Measurements from ENCODE around the gene TAF6. TPM values are rescaled to one million over a fixed set of nuclear protein-coding genes. Genes with fewer than 3 reads are reported as not detected.

TAF6 gene
- total and polyA plus RNA-seq, 2 experiments from 2014 or later, result 56.3 to 141 TPM

GRCh38 chr7:100101016-100101862, 17.9 kb downstream of the TAF6 start, which contains the start of the genes AP4M1 and MCM7:
TSS of gene AP4M1 (plus strand) at chr7:100101643. CDS start at chr7:100101715, 72 bp downstream.
TSS of gene MCM7 (minus strand) at chr7:100101397. CDS start at chr7:100101294, 103 bp downstream.
- Mint-ChIP-seq H3K36me3 (ENCODE audit: low read depth) (peaks cover 76% of the 10 kb centered on the region), H3K4me3 (peak within 1 kb of the TSS; percentile 95), H3K4me1 (peaks cover 36% of the 10 kb centered on the region), H3K27me3 (ENCODE audit: insufficient read depth, low read depth, poor library complexity) (peaks cover 52% of the 10 kb centered on the region), H3K9me3 (peaks cover 5% of the 10 kb centered on the region; the same call in 2 of the 3 replicates), H3K27ac (peak within 1 kb of the TSS; percentile 99)
- H3K36me3 ChIP-seq (ENCODE audit: insufficient read depth), result peaks cover 39% of the 10 kb centered on the region
- H3K4me1 ChIP-seq (ENCODE audit: insufficient read depth), result peaks cover 13% of the 10 kb centered on the region
- ATAC-seq (peak; percentile 83), DNase-seq (ENCODE audit: low spot score) (peak; percentile 99)
- peaks cover 57% of the 10 kb centered on the region for H3K79me2 ChIP-seq (replicated peaks; ENCODE audit: insufficient read depth)
- H3K4me2 ChIP-seq, result peak within 1 kb of the TSS; percentile 100
- H3F3A ChIP-seq (replicated peaks; ENCODE audit: low read depth), result peaks cover 46% of the 10 kb centered on the region
- peak within 1 kb of the TSS; percentile 100 for H3K27ac ChIP-seq (ENCODE audit: low read depth)
- H3K9me2 ChIP-seq (ENCODE audit: insufficient read depth), result no peaks in the 10 kb centered on the region
- H4K20me1 ChIP-seq (replicated peaks; ENCODE audit: insufficient read depth), result peaks cover 33% of the 10 kb centered on the region
- peak within 1 kb of the TSS; percentile 100 for H3K4me3 ChIP-seq
- H3K27me3 ChIP-seq (ENCODE audit: insufficient read depth), result no peaks in the 10 kb centered on the region
- H2AFZ ChIP-seq, result peak within 1 kb of the TSS; percentile 66; the same call in 1 of the 2 replicates
- TF ChIP-seq ZNF462 (CRISPR knock-in tag; IDR thresholded peaks at IDR 0.05) (no peak), CREB1 (CRISPR knock-in tag; IDR thresholded peaks at IDR 0.05; ENCODE audit: low read depth) (peak; percentile 62), ETS1 (IDR thresholded peaks at IDR 0.05) (no peak), POLR2AphosphoS5 (IDR thresholded peaks at IDR 0.05; ENCODE audit: low read depth) (peak; percentile 80)
